ENCODE results near the gene FOXL2.
A peak's percentile ranks its signal among the peaks of the same experiment; 100 is the strongest.

FOXL2 gene

GRCh38 chr3:138915503-138916498 lies 31.1 kb downstream of the FOXL2 start:
- peak overlapping the region; percentile 81 for H2AFZ ChIP-seq (ENCODE audit: low read depth, low read length)
- no peaks in the 10 kb centered on the region for H3K9me3 ChIP-seq (ENCODE audit: insufficient read depth, low read length)
- H3K79me2 ChIP-seq (ENCODE audit: low read length): no peaks in the 10 kb centered on the region
- H3K27me3 ChIP-seq (ENCODE audit: low read depth, low read length): peaks cover 11% of the 10 kb centered on the region; the same call in 1 of the 2 replicates
- peak overlapping the region; percentile 86 for H3K4me3 ChIP-seq (ENCODE audit: low read length)
- TF ChIP-seq CTCF (IDR thresholded peaks at IDR 0.05; ENCODE audit: low read depth, low read length) (peak; percentile 79), EZH2phosphoT487 (IDR thresholded peaks at IDR 0.05; ENCODE audit: low read depth) (no peak)
- peak overlapping the region; percentile 74 for H3K9ac ChIP-seq (ENCODE audit: low read length)
- peak overlapping the region; percentile 99 for H3K4me2 ChIP-seq (ENCODE audit: low read length)
- no peaks in the 10 kb centered on the region for H4K20me1 ChIP-seq (ENCODE audit: insufficient read depth, low read length)
- peaks cover 6% of the 10 kb centered on the region; the same call in 1 of the 2 replicates for H3K4me1 ChIP-seq (ENCODE audit: low read length)
- H3K27ac ChIP-seq (ENCODE audit: low read length): peak overlapping the region; percentile 60
- no peaks in the 10 kb centered on the region for H3K36me3 ChIP-seq (replicated peaks; ENCODE audit: low read depth, low read length)

GRCh38 chr3:138914870-138915502 lies 32.0 kb downstream of the FOXL2 start:
- H3K9me3 ChIP-seq (ENCODE audit: insufficient read depth, low read length): no peaks in the 10 kb centered on the region
- peak overlapping the region; percentile 99 for H3K4me2 ChIP-seq (ENCODE audit: low read length)
- peak overlapping the region; percentile 86 for H3K4me3 ChIP-seq (ENCODE audit: low read length)
- peak overlapping the region; percentile 74 for H3K9ac ChIP-seq (ENCODE audit: low read length)
- H3K79me2 ChIP-seq (ENCODE audit: low read length): no peaks in the 10 kb centered on the region
- H3K4me1 ChIP-seq (ENCODE audit: low read length): peaks cover 6% of the 10 kb centered on the region; the same call in 1 of the 2 replicates
- H3K27ac ChIP-seq (ENCODE audit: low read length): no peak overlapping the region
- H4K20me1 ChIP-seq (ENCODE audit: insufficient read depth, low read length): no peaks in the 10 kb centered on the region
- no peaks in the 10 kb centered on the region for H3K36me3 ChIP-seq (replicated peaks; ENCODE audit: low read depth, low read length)
- no peak for TF ChIP-seq EZH2phosphoT487 (IDR thresholded peaks at IDR 0.05; ENCODE audit: low read depth)
- TF ChIP-seq CTCF (IDR thresholded peaks at IDR 0.05; ENCODE audit: low read depth, low read length): no peak
- peaks cover 11% of the 10 kb centered on the region; the same call in 1 of the 2 replicates for H3K27me3 ChIP-seq (ENCODE audit: low read depth, low read length)
- peak overlapping the region; percentile 57 for H2AFZ ChIP-seq (ENCODE audit: low read depth, low read length)

GRCh38 chr3:138913766-138914165 lies 33.2 kb downstream of the FOXL2 start:
- H3K4me2 ChIP-seq (ENCODE audit: low read length): no peak overlapping the region
- no peak for TF ChIP-seq CTCF (IDR thresholded peaks at IDR 0.05; ENCODE audit: low read depth, low read length)
- TF ChIP-seq EZH2phosphoT487 (IDR thresholded peaks at IDR 0.05; ENCODE audit: low read depth): no peak
- H3K4me1 ChIP-seq (ENCODE audit: low read length): peaks cover 6% of the 10 kb centered on the region; the same call in 1 of the 2 replicates
- no peaks in the 10 kb centered on the region for H3K79me2 ChIP-seq (ENCODE audit: low read length)
- H3K27me3 ChIP-seq (ENCODE audit: low read depth, low read length): peaks cover 11% of the 10 kb centered on the region; the same call in 1 of the 2 replicates
- no peaks in the 10 kb centered on the region for H3K9me3 ChIP-seq (ENCODE audit: insufficient read depth, low read length)
- no peak overlapping the region for H2AFZ ChIP-seq (ENCODE audit: low read depth, low read length)
- no peaks in the 10 kb centered on the region for H4K20me1 ChIP-seq (ENCODE audit: insufficient read depth, low read length)
- no peak overlapping the region for H3K27ac ChIP-seq (ENCODE audit: low read length)
- H3K9ac ChIP-seq (ENCODE audit: low read length): no peak overlapping the region
- H3K36me3 ChIP-seq (replicated peaks; ENCODE audit: low read depth, low read length): no peaks in the 10 kb centered on the region
- H3K4me3 ChIP-seq (ENCODE audit: low read length): no peak overlapping the region

- H3K9me3 ChIP-seq (ENCODE audit: insufficient read depth, low read length): no peaks in the 10 kb centered on the region
- H3K9ac ChIP-seq (ENCODE audit: low read length): no peak overlapping the region
- peaks cover 6% of the 10 kb centered on the region; the same call in 1 of the 2 replicates for H3K4me1 ChIP-seq (ENCODE audit: low read length)
- H4K20me1 ChIP-seq (ENCODE audit: insufficient read depth, low read length): no peaks in the 10 kb centered on the region
- no peak for TF ChIP-seq EZH2phosphoT487 (IDR thresholded peaks at IDR 0.05; ENCODE audit: low read depth)
- no peak for TF ChIP-seq CTCF (IDR thresholded peaks at IDR 0.05; ENCODE audit: low read depth, low read length)
- H3K79me2 ChIP-seq (ENCODE audit: low read length): no peaks in the 10 kb centered on the region
- H3K27me3 ChIP-seq (ENCODE audit: low read depth, low read length): peaks cover 11% of the 10 kb centered on the region; the same call in 1 of the 2 replicates
- H3K4me2 ChIP-seq (ENCODE audit: low read length): no peak overlapping the region
- H3K36me3 ChIP-seq (replicated peaks; ENCODE audit: low read depth, low read length): no peaks in the 10 kb centered on the region
- no peak overlapping the region for H3K4me3 ChIP-seq (ENCODE audit: low read length)
- H3K27ac ChIP-seq (ENCODE audit: low read length): no peak overlapping the region
- H2AFZ ChIP-seq (ENCODE audit: low read depth, low read length): no peak overlapping the region
These were observed 34.7 kb downstream of the FOXL2 start for GRCh38 chr3:138912237-138912636.

All from OCI-LY3 (cell line).